ENCODE measurements around the gene MARCHF3. TPM values are rescaled to one million over a fixed set of nuclear protein-coding genes. Genes with fewer than 3 reads are reported as not detected.

MARCHF3 gene
- total and polyA plus RNA-seq, 10 of the 15 experiments (the other 5 are each of a cell fraction or from before 2014, with no cell fraction given), result 3.6 to 24.1 (median 11.3) TPM

GRCh38 chr5:127030259-127031146 lies at the start of gene MARCHF3 (continued):
- TF ChIP-seq ZBTB40 (IDR thresholded peaks at IDR 0.05; ENCODE audit: borderline replicate concordance) (no peak), HDAC6 (IDR thresholded peaks at IDR 0.05; ENCODE audit: unreplicated experiment) (no peak), POU2F2 (IDR thresholded peaks at IDR 0.05; ENCODE audit: borderline replicate concordance, low read depth, low read length) (peak; percentile 38; the same call in 1 of the 3 replicates), TCF3 (IDR thresholded peaks at IDR 0.05; ENCODE audit: borderline replicate concordance, insufficient read depth, low read depth, low read length) (no peak), SPI1 (IDR thresholded peaks at IDR 0.05; ENCODE audit: borderline replicate concordance, insufficient read depth, low read depth, low read length) (no peak), RUNX3 (IDR thresholded peaks at IDR 0.05; ENCODE audit: low read length) (peak; percentile 71), RELA (IDR thresholded peaks at IDR 0.05; ENCODE audit: borderline replicate concordance, partially characterized antibody) (peak; percentile 29), RB1 (IDR thresholded peaks at IDR 0.05; ENCODE audit: borderline replicate concordance) (peak; percentile 71; the same call in 1 of the 2 replicates), NBN (IDR thresholded peaks at IDR 0.05) (peak; percentile 51; the same call in 1 of the 2 replicates), NKRF (conservative IDR thresholded peaks at IDR 0.05) (peak; percentile 67), PBX3 (IDR thresholded peaks at IDR 0.05; ENCODE audit: insufficient replicate concordance, low read depth, low read length) (peak; percentile 97), POLR2A (IDR thresholded peaks at IDR 0.05; ENCODE audit: low read depth, low read length) (peak; percentile 95), PKNOX1 (IDR thresholded peaks at IDR 0.05) (peak; percentile 99), MXI1 (IDR thresholded peaks at IDR 0.05; ENCODE audit: low read depth, low read length) (peak; percentile 59; the same call in 1 of the 2 replicates), CREB1 (IDR thresholded peaks at IDR 0.05; ENCODE audit: low read depth) (peak; percentile 89; the same call in 1 of the 2 replicates), ZNF687 (IDR thresholded peaks at IDR 0.05) (peak; percentile 38; the same call in 1 of the 2 replicates)

Data from GM12878 (cell line).